ACHN (cell line): ENCODE data around the gene PGAP6.
"Not testable (repeated sequence)": the region's sequence is repeated elsewhere in the genome, so short reads cannot be mapped to it uniquely, and the experiment has no call there.

Experiments used
- DNase-seq: peaks from one replicate; pipeline ENCODE4 v3.0.0-alpha.2; 2015
- in situ Hi-C: cut with HindIII; loops from 2 replicates; pipeline ENCODE4 v1.10.0; 2017; ENCODE audit warnings: low sequenced_read_pairs, low pct_ligation_motif_present, low pct_unique_long_range_greater_than_20kb

The PGAP6 gene, protein sequence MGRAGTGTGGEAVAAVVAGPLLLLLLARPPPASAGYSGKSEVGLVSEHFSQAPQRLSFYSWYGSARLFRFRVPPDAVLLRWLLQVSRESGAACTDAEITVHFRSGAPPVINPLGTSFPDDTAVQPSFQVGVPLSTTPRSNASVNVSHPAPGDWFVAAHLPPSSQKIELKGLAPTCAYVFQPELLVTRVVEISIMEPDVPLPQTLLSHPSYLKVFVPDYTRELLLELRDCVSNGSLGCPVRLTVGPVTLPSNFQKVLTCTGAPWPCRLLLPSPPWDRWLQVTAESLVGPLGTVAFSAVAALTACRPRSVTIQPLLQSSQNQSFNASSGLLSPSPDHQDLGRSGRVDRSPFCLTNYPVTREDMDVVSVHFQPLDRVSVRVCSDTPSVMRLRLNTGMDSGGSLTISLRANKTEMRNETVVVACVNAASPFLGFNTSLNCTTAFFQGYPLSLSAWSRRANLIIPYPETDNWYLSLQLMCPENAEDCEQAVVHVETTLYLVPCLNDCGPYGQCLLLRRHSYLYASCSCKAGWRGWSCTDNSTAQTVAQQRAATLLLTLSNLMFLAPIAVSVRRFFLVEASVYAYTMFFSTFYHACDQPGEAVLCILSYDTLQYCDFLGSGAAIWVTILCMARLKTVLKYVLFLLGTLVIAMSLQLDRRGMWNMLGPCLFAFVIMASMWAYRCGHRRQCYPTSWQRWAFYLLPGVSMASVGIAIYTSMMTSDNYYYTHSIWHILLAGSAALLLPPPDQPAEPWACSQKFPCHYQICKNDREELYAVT

DNA sequence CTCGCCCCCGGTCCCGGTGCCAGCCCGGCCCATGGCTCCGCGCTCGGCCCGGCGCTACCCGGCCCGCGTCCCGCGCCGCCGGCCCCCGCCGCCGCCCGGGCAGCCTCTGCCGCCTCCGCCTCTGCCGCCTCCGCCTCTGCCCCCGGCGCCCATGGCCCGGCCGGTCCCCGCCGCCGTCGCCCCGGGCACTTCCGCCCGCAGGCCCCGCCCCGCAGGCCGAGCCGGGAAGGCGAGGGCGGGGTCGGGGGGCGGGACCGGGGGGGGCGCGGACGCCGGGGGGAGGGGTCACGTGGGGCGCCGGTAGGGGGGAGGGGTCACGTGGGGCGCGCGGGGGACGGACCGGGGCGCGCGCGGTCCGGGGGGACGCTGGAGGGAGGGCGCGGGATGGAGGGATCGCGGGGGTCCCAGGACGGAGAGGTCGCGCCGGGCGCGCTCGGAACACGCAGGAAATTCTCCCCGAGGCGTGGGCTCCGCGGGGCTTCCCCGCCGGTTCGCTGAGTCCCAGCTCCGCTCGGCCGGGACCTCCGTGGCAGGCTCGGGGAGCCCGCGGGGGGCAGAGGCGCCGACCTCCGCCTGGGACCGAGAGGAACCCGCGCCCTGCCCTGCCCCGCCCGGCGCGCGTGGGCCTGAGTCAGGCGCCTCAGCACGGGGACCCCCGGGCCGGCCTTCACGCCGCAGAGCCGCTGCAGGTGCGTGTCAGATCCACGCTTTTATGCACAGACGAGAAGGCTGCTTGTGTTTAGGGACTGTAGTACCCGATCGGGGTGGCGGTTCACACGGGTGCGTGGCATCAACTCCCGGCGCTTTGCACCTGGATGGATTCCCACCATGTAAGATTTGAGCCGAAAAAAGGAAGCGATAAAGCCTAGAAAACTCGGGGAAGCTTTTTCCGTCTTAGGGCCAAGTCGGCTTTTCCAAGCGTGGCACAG lies at the start of gene PGAP6:
Gene PGAP6, minus strand, starts transcription at position 190 of the 929 bp plus-strand sequence. Its CDS starts 157 bp downstream, at position 33.
- DNase-seq = peak; percentile 76
- in situ Hi-C loops = no loop called here

DNA sequence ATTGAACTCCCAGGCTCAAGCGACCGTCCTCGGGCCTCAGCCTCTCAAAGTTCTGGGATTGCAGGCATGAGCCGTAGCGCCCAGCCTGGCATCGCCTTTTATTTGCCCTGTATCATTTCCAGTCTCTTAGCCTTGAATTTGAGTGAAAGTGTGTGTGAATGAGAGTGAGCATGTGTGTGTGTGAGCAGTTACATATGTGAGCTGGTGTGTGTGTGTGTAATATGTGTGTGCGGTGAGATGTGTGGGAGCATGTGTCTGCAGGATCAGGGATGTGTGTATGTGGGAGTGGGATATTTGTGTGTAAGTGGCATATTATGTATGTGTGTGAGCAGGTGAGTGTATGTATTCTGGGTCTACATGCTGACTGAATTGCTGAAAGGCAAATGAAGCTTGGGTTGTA lies 49.1 kb upstream of the PGAP6 start:
- no peak for DNase-seq
- in situ Hi-C loops = no loop called here

DNA sequence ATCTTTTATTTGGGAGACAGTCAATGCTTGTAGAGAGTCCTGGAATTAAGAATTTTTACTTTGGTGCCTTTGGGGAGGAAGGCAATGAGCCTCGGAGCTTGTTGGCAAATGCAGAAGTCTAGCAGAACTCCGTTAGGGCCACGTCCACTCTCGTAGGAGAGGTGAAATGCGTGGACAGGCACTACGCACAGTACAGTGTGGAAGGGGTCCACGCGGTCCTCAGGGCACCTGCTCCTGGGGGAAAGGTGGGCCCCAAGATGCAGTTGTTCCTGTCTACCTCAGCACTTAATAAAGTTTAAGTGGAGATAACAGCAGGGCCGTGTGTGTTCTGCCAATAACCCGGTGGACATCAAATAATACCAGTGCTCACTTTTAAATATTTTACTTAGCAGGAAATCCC lies 45.5 kb upstream of the PGAP6 start:
- in situ Hi-C loops = no loop called here
- DNase-seq = no peak

DNA sequence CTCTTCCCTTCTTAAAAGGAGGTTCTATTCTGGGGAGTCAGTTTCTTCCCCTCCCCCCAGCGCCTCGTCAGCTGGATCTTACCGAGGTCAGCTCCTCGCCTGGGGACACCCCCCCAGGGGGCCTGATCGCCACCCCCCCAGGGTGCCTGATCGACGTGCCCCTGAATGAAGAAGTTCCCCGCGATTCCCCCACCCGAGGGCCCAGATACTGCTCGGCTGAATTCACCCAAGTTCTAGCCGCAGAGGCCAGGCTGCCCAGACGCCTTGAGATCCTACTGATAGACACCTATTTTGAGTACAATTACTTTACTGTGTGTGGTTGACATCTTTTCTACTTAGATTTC lies 45.1 kb upstream of the PGAP6 start:
- DNase-seq = no peak
- in situ Hi-C loops = no loop called here

DNA sequence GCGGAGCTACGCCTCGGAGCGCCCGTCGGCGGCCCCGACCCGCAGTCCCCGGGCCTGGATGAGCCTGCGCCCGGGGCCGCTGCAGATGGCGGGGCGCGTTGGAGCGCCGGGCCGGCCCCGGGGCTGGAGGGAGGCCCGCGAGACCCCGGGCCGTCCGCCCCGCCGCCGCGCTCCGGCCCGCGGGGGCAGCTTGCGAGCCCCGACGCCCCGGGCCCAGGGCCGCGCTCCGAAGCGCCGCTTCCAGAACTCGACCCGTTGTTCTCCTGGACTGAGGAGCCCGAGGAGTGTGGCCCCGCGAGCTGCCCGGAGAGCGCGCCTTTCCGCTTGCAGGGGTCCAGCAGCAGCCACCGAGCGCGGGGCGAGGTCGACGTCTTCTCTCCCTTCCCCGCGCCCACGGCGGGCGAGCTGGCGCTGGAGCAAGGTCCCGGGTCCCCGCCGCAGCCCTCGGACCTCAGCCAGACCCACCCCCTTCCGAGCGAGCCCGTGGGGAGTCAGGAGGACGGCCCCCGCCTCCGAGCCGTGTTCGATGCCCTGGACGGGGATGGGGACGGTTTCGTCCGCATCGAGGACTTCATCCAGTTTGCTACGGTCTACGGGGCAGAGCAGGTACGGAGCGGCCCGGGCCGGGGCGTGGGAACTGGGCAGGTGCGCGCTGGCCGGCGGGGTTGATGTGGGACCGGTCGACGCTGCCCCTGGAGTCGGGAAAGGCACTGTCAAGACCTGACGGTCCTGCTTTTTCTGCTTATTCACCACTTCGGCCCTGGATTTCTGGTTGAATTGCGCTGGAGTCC lies 44.5 kb upstream of the PGAP6 start:
- peak; percentile 19 for DNase-seq
- in situ Hi-C loops = no loop called here

DNA sequence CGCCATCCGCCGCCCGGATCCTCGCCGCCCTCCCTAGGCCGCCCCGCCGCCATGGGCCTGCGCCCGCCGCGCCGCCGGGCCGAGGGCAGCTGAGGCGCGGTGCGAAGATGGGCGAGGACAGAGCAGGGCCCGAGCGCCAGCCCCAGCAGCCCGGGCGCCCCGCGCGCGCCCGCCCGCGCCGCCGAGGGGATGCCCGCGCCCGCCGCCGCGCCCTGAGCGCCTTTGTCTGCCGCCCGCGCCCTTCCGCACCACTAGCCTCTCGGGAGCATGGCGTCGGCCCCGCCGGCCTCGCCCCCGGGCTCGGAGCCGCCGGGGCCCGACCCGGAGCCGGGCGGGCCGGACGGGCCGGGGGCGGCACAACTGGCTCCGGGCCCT lies 43.9 kb upstream of the PGAP6 start:
- in situ Hi-C loops = no loop called here
- DNase-seq = no peak

DNA sequence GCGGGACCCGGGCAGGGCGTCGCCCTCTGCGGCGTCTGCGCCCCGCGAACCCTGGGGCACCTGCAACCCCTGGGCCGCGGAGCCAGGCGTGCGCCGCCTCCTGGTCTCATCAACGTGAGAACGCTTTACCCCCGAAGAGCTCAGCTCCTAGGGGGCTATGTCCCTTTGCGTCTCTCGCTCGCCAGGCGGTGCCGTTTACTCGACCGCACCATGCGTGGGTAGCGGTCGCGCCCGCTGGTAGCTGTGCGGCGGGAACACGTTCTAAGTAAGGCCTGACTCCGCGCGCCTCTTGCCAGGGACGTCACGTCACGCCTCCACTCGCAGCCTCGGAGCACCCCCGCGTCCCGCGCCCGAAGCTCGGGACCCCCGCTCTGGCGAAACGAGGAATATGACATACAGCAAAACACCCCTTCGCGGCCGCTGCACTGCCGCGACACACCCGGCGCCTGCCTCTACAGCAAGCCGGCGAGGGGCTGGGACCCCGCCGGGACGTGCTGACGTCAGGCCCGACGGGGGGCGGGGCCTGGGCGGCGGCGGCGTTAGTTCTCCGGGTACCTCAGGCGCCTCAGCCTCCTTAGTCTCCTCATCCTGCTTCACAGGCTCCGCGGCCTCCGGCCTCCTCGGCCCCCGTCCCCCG lies 43.4 kb upstream of the PGAP6 start, which contains the start of gene RAB11FIP3:
Gene RAB11FIP3, plus strand, starts transcription at position 568 of the 637 bp plus-strand sequence. CDS start 358 bp downstream, outside the sequence.
- in situ Hi-C loops = no loop called here
- DNase-seq = peak; percentile 80

DNA sequence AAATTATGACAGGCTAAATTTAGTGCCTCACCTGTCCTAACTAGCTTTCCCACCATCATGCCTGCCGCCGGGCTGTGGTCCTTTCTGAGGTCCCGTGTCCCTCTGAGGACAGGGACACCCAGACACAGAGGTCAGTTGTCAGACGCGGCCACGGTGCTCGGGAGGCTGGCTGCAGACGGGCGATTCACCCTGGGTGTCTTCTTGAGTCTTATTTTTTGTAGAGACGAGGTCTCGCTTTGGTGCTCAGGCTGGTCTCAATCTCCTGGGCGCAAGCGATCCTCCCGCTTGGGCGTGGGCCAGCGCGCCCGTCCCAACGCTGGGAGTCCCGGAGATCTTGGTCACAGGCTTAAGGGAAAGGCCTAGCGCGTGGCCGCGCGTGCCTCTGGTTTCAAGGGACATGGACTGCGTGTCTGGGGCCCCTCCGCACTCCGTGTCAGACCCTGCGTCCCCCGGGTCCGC lies 42.9 kb upstream of the PGAP6 start:
- in situ Hi-C loops = no loop called here
- DNase-seq = peak; percentile 64

DNA sequence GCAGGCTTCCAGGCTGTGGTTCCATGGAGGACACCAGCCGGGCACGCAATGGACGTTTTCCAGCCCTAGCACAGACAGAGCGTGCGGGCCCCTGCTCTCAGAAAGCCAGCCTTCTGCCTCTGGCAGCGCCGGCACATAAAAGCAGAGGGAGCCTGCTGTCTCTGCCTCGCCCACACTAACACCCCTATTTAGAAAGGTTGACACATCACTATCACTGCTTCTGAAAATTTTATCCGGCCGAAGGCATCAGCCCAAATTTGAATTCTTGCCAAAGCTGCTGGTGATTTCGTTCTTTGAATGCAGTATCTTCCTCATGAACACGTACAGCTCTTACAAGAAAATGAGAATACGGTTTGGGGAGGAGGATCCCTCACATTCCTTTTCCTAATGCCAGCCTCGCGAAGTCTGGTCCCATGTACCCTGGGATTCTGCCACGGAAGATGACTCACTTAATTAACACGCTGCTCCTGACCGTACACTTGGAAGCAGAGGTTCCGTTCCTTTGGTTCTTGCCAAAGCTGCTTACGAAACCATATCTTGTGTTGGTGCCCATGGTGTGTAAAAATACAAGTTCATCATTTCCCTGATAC lies 42.4 kb upstream of the PGAP6 start:
- in situ Hi-C loops = no loop called here
- peak; percentile 98 for DNase-seq

DNA sequence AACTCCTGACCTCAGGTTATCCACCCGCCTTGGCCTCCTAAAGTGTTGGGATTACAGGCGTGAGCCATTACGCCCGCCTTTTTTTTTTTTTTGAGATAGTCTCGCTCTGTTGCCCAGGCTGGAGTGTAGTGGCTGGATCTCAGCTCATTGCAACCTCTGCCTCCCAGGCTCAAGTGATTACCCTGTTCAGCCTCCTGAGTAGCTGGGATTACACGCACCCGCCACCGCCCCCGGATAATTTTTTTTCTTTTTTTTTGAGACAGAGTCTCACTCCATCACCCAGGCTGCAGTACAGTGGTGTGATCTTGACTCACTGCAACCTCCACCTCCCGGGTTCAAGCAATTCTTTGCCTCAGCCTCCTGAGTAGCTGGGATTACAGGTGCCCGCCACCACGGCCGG lies 40.4 kb upstream of the PGAP6 start:
- in situ Hi-C loops, DNase-seq: not testable (repeated sequence)

DNA sequence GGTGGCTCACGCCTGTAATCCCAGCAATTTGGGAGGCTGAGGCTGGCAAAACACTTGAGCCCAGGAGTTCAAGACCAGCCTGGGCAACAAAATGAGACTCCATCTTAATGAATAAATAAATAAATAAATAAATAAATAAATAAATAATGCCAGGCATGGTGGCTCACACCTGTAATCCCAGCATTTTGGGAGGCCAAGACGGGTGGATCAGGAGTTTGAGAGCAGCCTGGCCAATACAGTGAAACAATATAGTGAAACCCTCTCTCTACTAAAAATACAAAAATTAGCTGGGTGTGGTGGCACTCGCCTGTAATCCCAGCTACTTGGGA lies 33.4 kb upstream of the PGAP6 start:
- DNase-seq, in situ Hi-C loops: not testable (repeated sequence)

DNA sequence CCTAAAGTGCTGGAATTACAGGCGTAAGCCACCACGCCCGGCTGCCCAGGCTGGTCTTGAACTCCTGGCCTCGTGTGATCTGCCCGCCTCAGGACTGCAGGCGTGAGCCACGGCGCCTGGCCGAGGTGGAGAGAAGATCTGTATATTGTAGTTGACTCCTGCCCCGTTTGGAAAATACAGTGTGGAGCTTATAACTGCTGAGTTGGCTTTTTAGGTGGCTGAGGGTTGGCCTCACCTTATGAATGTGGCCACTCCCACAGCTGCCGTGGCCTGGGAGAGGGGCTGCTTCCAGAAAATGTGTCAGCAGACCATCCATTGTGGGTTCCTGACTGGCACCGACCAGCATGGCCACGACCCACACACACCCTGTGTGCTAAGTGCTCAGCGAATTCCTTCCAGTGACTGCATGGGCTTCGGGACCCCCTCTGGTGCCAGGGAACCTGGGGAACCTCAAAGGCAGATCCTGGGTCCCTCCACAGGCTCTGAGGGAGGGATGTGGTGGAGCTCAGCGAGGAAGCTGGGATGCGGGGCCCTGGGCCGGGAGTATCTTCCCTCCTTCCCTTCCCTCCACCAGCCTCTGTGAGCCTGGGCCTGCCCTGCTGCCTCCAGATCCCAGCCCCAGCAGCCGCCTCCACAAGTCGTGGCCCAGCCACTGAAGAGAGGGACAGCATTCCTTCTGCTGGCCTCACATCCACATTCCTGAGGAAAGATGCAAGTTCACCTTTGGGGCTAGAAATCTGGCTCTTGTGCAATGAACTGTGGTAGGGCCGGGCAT lies 32.8 kb upstream of the PGAP6 start:
- in situ Hi-C loops = no loop called here
- DNase-seq = no peak

DNA sequence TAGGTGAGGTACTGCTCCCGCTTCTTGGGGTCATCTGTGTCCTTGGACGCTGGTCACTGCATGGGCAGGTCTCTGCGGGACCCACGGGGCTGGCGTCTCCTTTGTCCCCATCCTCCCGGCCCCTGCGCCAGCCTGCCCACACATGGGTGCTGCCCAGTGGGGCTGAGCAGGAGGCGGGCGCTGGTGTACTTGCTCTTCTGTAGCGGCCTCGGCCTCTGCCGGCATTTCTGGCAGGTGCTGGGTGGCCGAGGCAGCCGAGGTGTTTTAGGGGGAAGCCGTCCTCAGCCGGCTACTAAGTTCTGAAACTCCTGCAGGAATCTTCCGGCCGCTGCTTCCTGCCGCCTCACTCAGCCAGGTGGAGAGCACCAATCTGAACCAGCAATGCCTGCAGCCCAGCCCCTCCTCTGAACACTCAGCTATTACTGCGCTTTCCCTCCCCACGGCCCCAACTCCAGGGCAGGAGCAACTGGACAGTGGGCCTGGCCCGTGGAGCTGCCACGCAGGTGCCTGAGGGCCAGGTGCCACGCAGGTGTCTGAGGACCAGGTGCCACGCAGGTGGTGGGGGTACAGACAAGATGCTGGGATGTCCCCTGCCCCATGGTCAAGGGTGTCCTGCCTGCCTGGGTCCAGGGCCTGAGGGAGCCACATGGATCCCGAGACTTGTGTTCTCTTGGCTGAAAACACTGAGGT lies 29.9 kb upstream of the PGAP6 start:
- in situ Hi-C loops = no loop called here
- no peak for DNase-seq

DNA sequence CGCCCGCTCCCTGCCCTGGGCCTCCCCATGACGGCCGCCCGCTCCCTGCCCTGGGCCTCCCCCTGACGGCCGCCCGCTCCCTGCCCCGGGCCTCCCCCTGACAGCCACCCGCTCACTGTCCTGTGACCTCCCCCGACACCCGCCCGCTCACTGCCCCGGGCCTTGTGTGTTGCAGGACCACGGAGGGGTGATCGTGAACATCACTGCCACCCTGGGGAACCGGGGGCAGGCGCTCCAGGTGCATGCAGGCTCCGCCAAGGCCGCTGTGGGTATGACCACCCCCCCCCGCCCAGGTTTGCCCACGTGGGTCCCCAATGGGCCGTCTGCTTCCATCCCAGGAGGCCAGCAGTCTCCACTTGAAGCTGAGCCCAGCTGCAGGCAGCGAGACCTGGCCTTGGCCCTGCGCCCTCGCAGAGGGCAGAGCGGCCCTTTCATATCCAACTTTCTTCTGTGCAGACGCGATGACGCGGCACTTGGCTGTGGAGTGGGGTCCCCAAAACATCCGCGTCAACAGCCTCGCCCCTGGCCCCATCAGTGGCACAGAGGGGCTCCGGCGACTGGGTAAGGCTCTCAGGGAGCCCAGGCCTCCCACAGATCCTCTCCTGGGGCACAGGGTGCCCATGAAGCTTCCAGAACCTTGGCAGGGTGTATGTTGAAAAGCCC lies 28.9 kb upstream of the PGAP6 start:
- DNase-seq = no peak
- in situ Hi-C loops = no loop called here

DNA sequence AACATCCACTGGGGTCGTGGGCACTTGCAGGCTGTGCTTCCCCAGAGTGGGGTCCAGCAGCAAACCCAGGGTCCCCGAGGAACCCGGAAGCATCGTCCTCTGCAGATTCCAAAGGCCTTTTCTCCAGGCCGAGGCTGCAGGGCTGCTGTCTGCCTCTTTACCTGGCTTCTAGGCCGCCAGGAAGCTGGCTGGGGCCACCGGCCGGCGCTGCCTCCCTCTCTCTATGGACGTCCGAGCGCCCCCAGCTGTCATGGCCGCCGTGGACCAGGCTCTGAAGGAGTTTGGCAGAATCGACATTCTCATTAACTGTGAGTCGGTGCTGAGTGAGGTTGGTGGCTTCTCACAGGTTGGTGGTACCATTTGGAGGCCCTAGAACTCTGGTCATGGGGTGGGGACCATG lies 25.5 kb upstream of the PGAP6 start:
- in situ Hi-C loops = no loop called here
- DNase-seq = no peak
